GM10248 (cell line): Measurements from ENCODE around the gene MANSC4.
A peak's percentile ranks its signal among the peaks of the same experiment; 100 is the strongest.

ENCODE experiments used
- CTCF ChIA-PET: fragments of 300-600 bp; sonication (Branson Sonifier 250); formaldehyde crosslinking; extraction: SDS; loops from one replicate; lab custom pipeline; 2021; ENCODE audit warnings: antibody characterized with exemption; lab: Yijun Ruan, JAX
- POLR2A ChIA-PET: fragments of 350-650 bp; sonication (Branson Sonifier 250); formaldehyde crosslinking; extraction: SDS; loops from one replicate; lab custom pipeline; 2020; ENCODE audit warnings: antibody characterized with exemption; lab: Yijun Ruan, JAX
- DNase-seq: peaks from one replicate; pipeline ENCODE4 v3.0.0; 2012; ENCODE audit errors: extremely low spot score
- CTCF ChIP-seq: IDR thresholded peaks from 2 replicates; pipeline ENCODE4 v1.5.1; 2012; ENCODE audit warnings: mild to moderate bottlenecking, low read depth; ENCODE audit errors: extremely low read depth, missing control alignments, control extremely low read depth

The MANSC4 gene

GRCh38 chr12:27821259-27821973 lies 41.4 kb upstream of the MANSC4 start:
- TF ChIP-seq CTCF = peak; percentile 70
- ChIA-PET CTCF (interaction anchor here (0.6 to 4.8 kb wide), 35 partner anchors 9 to 1681 kb away, joined by 3 to 49 read pairs (median 5); partner anchors contain the start of genes KLHL42 and MANSC4), POLR2A (interaction anchor here (0.6 to 1.1 kb wide), 3 partner anchors 27 to 869 kb away, joined by 3 to 11 read pairs (median 3); partner anchors contain the start of gene CCDC91)
- peak; percentile 47 for DNase-seq

- DNase-seq = no peak
- CTCF ChIA-PET = interaction anchor here (1.1 to 4.8 kb wide), 20 partner anchors 10 to 434 kb away, joined by 3 to 49 read pairs (median 8); no protein-coding TSS in a partner anchor
- POLR2A ChIA-PET = interaction anchor here (1.1 kb wide), 1 partner anchor 26 kb away, joined by 3 read pairs; no protein-coding TSS in a partner anchor
- TF ChIP-seq CTCF = no peak
These were observed 40.5 kb upstream of the MANSC4 start for GRCh38 chr12:27820564-27820963.

- ChIA-PET CTCF (interaction anchor here (2.1 kb wide), 1 partner anchor 122 kb away, joined by 5 read pairs; no protein-coding TSS in a partner anchor), POLR2A (no interaction called here)
- no peak for TF ChIP-seq CTCF
- DNase-seq = no peak
These were observed 38.4 kb upstream of the MANSC4 start for GRCh38 chr12:27818401-27818918.

- DNase-seq = no peak
- TF ChIP-seq CTCF = no peak
- CTCF ChIA-PET = interaction anchor here (1.6 kb wide), 1 partner anchor 8 kb away, joined by 3 read pairs; no protein-coding TSS in a partner anchor
- POLR2A ChIA-PET = no interaction called here
These were observed 37.7 kb upstream of the MANSC4 start for GRCh38 chr12:27817766-27818165.

- POLR2A ChIA-PET = no interaction called here
- no peak for TF ChIP-seq CTCF
- CTCF ChIA-PET = interaction anchor here (1.7 to 1.9 kb wide), 2 partner anchors 9 to 19 kb away, joined by 5 to 8 read pairs; no protein-coding TSS in a partner anchor
- DNase-seq = no peak
These were observed 35.0 kb upstream of the MANSC4 start for GRCh38 chr12:27814851-27815591.

- CTCF ChIA-PET = interaction anchor here (1.9 kb wide), 1 partner anchor 9 kb away, joined by 8 read pairs; no protein-coding TSS in a partner anchor
- TF ChIP-seq CTCF = no peak
- POLR2A ChIA-PET = no interaction called here
- no peak for DNase-seq
These were observed 34.4 kb upstream of the MANSC4 start for GRCh38 chr12:27814411-27814810.
